Stimulated activated CD4-positive, alpha-beta T cell treated with anti-CD3 and anti-CD28 coated beads, Interleukin-4, amount 100 ng/mL, for 1 hour (primary cell): Measurements from ENCODE around the gene SCN1B.
"Not testable (repeated sequence)": the region's sequence is repeated elsewhere in the genome, so short reads cannot be mapped to it uniquely, and the experiment has no call there.

Experiments used
- DNase-seq: peaks from one replicate; pipeline ENCODE4 v3.0.0-alpha.2; 2020

Gene SCN1B

DNA sequence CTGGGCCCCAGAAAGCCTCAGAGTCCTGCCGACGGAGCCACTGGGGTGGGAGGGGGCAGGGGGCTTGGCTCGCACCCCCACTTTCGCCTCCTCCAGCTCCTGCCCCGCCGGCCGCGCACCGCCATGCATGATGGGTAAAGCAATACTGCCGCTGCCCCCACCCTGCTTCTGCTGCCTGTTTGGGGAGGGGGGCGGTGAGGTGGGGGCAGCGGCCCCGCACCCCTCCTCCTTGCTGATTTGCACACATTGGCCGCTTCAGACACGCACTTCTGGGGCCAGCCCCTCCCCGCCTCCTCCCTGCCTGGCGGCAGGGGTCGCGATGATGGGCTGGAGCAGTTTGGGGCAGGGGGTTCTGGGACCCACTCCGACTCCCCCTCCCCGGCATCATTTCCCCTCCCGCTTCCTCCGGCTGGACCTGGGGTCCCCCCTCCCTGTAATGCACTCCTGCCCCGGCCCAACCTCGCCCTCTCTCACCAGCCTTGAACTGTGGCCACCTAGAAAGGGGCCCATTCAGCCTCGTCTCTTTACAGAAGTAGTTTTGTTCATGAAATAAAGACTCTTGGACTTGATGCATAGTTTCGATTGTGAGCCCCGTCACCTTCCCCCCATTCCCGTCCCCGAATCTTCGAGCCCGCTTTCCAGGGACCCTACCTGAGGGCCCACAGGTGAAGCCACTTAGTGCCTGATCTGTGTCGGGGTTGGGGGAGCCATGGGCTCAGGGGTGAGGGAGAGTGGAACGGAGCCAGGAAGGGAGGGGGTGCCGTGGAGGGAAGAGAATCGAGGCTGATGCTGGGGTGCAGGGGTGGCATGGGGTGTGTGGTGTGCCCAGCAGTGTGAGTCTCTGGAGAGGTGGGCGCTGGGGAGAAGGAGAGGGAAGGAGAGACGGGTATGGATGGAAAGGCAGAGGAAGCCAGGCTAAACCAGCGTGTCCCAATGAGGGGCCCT lies 9.9 kb downstream of the SCN1B start:
- no peak for DNase-seq

GRCh38 chr19:35040826-35041547 lies 10.7 kb downstream of the SCN1B start:
- DNase-seq = peak; percentile 45

DNA sequence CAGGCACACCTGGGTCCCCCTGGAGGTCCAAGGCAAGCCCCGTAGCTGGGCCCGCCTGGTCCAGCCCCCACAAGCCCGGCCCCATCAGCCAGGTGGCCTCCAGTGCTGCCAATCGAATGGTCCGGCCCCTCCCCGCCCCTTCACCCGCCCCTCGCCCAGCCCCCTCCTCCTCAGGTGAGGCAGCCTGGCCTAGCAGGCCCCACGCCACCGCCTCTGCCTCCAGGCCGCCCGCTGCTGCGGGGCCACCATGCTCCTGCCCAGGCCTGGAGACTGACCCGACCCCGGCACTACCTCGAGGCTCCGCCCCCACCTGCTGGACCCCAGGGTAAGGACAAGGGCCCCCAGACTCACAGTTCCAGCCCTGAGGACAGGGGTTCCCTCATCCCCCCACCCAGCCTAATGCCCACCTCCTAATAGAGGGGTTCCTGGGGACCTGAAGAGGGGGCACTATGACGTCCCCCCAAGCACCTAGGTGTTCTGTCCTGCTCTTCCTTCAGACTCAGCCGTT lies 11.3 kb downstream of the SCN1B start, which contains the start of gene HPN:
HPN (plus strand) TSS at position 174 of the 508 bp plus-strand sequence. CDS start 786 bp downstream, outside the sequence.
- DNase-seq = no peak

GRCh38 chr19:35042056-35042730 lies 11.9 kb downstream of the SCN1B start:
- DNase-seq = no peak

- DNase-seq = no peak
Measured at GRCh38 chr19:35042954-35043604, 12.8 kb downstream of the SCN1B start.

- DNase-seq = no peak
Measured at GRCh38 chr19:35043906-35044305, 13.6 kb downstream of the SCN1B start.

GRCh38 chr19:35044317-35045117 lies 14.2 kb downstream of the SCN1B start:
- DNase-seq = peak; percentile 57

DNA sequence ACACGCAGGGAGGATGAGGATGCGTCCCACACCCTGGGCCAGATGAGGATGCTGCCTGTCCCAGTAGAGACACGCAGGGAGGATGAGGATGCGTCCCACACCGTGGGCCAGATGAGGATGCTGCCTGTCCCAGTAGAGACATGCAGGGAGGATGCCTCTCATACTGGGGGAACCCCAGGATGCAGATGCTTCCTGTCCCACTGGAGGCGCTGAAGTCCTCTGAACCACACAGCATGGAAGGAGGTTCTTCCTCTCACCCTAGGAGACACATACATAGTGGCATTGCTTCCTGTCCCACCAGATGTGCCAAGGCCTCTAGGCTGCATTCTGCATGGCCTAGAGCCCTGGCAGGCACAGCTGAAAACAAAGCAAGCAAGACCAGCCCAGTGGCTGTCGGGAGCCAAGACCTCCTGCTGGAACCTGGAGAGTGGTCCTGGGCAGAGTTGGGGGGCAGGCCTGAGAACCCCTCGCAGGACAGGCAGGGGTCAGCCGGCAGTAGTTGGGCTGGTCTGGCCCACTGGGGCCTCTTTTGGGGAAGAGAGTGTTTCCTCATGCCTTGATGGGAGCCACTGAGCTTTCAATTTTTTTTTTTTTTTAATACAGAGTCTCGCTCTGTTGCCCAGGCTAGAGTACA lies 15.5 kb downstream of the SCN1B start:
- DNase-seq = no peak

DNA sequence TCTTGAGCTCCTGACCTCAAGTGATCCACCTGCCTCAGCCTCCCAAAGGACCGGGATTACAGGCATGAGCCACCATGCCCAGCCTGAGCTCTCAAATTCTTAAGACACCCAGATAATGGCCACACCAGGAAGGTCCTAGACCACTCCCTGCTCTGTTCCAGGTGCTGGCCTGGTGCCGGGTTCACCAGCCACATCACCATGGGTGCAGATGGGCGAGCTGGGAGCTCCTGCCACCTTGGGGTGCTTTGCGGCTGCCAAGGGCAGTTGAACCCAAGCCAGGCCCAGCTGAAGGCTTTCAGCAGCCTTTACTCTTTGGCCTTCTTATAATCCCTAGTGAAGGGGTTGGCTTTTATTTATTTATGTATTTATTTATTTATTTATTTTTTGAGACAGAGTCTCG lies 16.2 kb downstream of the SCN1B start:
- DNase-seq = no peak

- no peak for DNase-seq
Measured at GRCh38 chr19:35048911-35049411, 18.7 kb downstream of the SCN1B start.

DNA sequence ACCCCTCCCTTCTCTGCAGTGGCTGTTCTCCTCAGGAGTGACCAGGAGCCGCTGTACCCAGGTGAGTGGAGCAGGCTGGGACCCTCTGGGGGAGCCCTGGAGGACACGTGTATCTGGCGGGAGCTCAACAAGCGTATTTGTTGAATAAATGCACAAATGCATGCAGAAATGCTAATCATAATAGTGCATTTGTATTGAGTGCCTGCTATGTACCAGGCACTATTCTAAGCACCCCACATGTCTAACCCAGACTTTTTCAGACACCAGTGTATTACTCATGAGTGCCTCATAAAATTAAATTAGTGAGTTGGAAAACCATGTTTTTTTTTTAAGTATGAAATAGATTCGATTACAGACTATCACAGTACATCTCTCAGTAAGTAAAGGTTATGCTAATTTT lies 19.2 kb downstream of the SCN1B start:
- DNase-seq = no peak

DNA sequence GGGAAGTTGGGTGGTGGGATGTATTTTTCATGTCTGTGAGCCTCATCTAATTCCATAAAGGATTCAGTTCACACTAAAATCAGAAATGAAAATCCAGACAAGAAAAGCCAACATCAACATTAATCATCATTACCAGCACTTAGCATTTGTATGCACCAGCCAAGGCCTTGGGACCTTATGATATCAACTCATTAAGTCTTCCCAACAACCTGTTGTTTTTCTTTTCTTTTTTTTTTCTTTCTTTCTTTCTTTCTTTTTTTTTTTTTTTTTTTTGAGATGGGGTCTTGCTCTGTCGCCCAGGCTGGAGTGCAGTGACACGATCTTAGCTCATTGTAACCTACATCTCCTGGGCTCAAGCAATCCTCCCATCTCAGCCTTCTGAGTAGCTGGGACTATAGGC lies 20.4 kb downstream of the SCN1B start:
- DNase-seq = not testable (repeated sequence)

DNA sequence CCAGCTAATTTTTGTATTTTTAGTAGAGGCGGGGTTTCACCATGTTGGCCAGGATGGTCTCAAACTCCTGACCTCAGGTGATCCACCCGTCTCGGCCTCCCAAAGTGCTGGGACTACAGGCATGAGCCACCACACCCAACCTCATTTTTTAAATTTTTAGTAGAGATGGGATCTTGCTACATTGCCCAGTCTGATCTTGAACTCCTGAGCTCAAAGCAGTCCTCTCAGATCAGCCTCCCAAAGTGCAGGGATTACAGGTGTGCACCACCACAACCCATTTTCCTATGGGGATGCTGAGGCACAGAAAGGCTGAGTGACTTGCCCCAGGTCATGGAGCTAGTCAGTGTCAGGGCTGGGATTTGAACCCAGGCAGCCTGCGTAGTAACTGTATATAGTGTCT lies 21.0 kb downstream of the SCN1B start:
- not testable (repeated sequence) for DNase-seq

DNA sequence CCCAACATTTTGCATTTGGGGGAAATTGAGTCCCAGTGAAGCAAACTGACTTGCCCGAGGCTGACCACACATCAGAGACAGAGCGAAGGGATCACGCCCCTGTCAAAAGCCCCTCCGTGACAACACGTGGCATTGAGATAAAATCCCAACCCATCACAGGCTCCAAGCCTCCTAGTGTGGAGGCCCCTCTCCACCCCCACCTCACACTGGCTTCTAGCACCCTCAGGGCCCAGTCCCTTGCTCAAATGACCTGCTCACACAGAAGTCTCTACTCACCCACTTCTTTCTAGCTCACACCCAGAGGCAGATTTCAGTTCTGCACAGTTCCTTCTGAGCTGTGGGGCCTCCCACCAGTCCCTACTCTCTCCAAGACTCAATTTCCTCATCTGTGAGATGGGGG lies 21.5 kb downstream of the SCN1B start:
- DNase-seq = no peak

DNA sequence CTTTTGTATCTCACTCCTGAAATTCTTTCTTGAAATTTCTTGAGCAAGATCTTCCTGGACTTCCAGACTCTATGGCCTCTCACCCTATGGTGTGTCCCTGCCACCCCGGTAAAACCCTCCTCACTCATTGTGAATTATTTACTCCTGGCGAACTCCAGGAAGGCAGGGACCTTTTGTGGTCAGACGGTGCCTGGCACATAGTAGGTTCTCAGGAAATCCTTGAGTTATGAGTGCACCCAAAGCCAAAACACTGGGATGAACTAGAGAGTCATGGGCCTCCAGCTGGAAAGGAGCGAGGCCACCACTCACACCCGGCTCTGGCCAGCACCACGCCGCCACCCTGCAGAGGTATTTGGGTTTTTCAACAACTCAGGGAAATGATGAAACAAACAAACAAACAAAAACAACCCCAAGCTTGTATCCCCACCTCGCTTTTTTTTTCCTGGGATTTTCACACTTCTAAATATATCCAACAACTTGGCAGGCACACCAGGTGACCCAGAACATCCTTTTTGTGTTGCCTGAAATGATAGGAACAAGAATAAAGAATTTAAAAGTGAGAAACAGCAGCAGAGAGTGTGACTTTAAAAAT lies 22.4 kb downstream of the SCN1B start:
- no peak for DNase-seq

- no peak for DNase-seq
Measured at GRCh38 chr19:35053667-35054293, 23.5 kb downstream of the SCN1B start.

- DNase-seq = no peak
Measured at GRCh38 chr19:35054626-35055025, 24.4 kb downstream of the SCN1B start.

- DNase-seq = no peak
Measured at GRCh38 chr19:35055715-35056179, 25.5 kb downstream of the SCN1B start.

DNA sequence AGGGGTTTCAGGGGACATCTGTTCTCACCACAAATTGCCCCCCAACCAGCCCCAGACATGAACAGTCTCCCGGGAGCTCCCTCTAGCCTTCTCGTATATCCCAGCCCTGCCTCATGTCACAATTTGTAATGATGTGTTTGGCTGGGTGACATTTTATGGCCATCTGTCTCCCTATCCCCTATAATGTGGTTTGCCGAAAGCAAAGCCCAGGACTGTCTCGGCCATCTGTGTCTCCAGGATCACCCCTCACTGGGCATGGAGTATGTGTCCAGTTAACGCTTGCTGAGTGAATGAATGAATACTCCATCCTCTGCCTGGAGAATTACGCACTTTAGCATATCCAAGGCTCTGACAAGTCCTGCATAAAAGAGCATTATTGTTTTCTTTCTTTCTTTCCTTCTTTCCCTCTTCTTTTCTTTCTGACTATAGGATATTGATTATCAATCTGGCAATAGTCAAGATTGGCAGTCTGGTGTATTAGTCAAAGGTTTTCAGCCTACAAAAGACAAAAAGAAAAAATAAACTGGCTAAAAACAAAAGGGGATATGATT lies 26.3 kb downstream of the SCN1B start:
- DNase-seq = no peak

DNA sequence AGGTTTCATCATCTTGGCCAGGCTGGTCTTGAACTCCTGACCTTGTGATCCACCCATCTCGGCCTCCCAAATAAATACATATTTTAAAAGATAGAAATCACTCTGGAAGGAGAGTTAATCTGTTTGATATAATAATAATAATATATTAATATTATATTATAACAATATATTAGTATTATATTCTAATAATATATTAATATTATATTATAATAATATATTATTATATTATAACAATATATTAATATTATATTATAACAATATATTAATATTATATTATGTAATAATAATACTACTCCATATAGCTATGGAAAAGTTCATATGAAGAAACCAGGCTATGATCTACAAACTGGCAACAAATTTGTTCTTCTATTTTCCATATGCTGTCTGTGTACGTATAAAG lies 28.1 kb downstream of the SCN1B start:
- DNase-seq = no peak
